GM19455 (cell line): ENCODE measurements around the gene PHPT1.
"Not testable (repeated sequence)": the region's sequence is repeated elsewhere in the genome, so short reads cannot be mapped to it uniquely, and the experiment has no call there.

Experiments
- ATAC-seq: cut with Tn5 transposase; IDR thresholded peaks from one replicate; pipeline ENCODE4 v1.9.1; 2021; ENCODE audit not compliant: unreplicated experiment

Gene PHPT1

GRCh38 chr9:136882947-136883283 lies 33.7 kb downstream of the PHPT1 start:
- not testable (repeated sequence) for ATAC-seq

GRCh38 chr9:136883670-136884069 lies 34.5 kb downstream of the PHPT1 start:
- not testable (repeated sequence) for ATAC-seq

GRCh38 chr9:136885950-136886578 lies 36.9 kb downstream of the PHPT1 start, which contains the start of gene TRAF2:
Gene TRAF2, plus strand, starts transcription at chr9:136886516. Its CDS starts 12,225 bp downstream, at chr9:136898741.
- peak; percentile 75 for ATAC-seq

- ATAC-seq: peak; percentile 24
Observed at GRCh38 chr9:136886610-136887597, 37.7 kb downstream of the PHPT1 start.

- ATAC-seq: no peak
Observed at GRCh38 chr9:136888454-136888853, 39.2 kb downstream of the PHPT1 start.

GRCh38 chr9:136889858-136890257 lies 40.6 kb downstream of the PHPT1 start:
- no peak for ATAC-seq

GRCh38 chr9:136890661-136891060 lies 41.5 kb downstream of the PHPT1 start:
- no peak for ATAC-seq

GRCh38 chr9:136896027-136896426 lies 46.8 kb downstream of the PHPT1 start:
- ATAC-seq: no peak

- no peak for ATAC-seq
Observed at GRCh38 chr9:136898483-136899100, 49.4 kb downstream of the PHPT1 start.

- no peak for ATAC-seq
Observed at GRCh38 chr9:136899196-136899595, 50.0 kb downstream of the PHPT1 start.

GRCh38 chr9:136900556-136900955 lies 51.3 kb downstream of the PHPT1 start:
- ATAC-seq: no peak
